GM12892 (cell line): ENCODE data around the gene TMEFF1.

Experiments
- DNase-seq: peaks from one replicate; pipeline ENCODE4 v3.0.0; 2011; ENCODE audit not compliant: insufficient read length
- FAIRE-seq: peaks from 2 replicates; lab custom pipeline; 2011; peaks lifted over from hg19 to GRCh38; lab: Jason Lieb, UNC
- POLR2A ChIP-seq: IDR thresholded peaks from 2 replicates; pipeline ENCODE4 v1.6.1; 2011; ENCODE audit warnings: low read depth, low read length, control low read depth
- POLR2AphosphoS5 ChIP-seq: IDR thresholded peaks from 2 replicates; pipeline ENCODE4 v1.6.1; 2011; ENCODE audit warnings: low read depth, low read length, control low read depth
- TAF1 ChIP-seq: IDR thresholded peaks from 2 replicates; pipeline ENCODE4 v1.6.1; 2011; ENCODE audit warnings: low read depth, mild to moderate bottlenecking, control low read depth, low read length, borderline replicate concordance

Gene TMEFF1

DNA sequence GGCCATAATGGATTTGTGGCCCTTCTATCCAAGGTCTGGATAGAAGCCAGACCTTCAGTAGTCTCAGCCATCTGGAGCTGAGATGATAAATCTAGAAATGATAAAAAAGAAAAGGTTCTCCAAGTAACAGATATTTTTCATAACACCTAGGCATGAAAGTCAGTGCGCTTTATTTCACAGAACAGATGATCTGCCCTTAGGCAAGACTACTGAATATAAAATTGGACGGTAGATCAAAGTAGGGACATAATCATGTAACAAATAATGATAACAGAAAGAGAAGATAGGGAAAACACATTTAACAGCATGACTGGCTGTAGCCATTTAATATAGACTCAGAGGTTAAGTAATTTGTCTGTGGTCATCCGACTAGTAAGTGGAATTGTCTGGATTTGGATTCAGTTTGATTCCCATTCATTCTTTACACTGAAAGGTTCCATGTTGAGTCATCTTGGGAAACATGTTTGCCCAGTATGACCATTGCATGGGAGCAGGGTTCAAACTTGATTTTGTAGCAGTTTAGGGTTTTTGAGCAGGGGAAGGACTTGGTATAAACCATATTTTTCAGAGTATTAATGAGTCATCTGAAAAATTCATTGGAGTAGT, 100.8 kb downstream of the TMEFF1 start:
- DNase-seq (no peak), FAIRE-seq (no peak)
- TF ChIP-seq POLR2AphosphoS5, result no peak
- TF ChIP-seq TAF1, result no peak
- TF ChIP-seq POLR2A, result no peak

DNA sequence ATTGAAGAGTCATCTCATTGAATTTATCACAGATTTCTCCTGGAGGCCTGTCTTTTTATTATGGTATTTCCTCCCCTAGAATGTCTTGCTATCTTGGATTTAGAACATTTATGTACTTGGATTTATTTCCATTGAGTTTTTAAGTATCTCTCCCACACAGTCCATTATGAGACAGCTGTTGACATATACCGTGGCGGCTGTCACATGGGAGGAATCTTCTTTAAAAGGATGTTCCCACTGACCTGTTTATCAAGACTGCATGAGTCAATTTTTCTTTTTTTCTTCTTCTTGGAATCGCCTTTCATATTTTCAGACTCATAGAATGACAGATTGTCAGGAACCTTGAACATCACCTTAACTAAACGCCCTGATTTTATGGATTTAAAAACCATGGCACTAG, 102.1 kb downstream of the TMEFF1 start:
- TF ChIP-seq POLR2AphosphoS5, result no peak
- no peak for FAIRE-seq
- no peak for DNase-seq

DNA sequence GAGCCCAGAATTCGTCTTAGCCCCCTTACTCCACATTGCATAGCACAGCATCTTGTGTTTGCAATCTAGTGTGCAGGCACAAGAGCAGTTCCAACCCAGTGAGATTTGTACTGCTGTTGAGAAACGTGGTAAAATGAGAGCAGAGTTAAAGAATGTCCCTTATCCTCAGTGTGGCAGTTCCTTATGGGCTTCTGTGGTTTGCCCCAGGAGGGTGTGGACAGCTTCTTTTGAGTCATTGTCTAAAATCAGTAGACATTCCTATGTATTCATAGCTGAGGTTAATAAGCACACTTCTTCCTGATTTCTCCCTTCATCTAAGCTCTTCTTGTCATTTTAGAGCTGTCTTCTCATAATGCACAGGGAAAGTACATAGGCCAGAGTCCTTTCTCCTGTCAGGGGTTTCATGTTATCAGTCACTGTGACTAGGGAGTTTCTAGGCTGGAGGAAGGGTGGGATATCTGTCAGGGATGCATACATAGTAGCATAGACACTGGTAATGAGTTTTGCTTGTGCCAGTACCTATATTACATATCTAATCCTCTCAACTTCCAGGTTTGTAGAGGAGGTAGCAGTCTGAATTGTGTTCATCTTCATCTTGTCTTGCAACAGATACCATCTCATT, 102.9 kb downstream of the TMEFF1 start:
- TF ChIP-seq POLR2AphosphoS5 (no peak), TAF1 (no peak), POLR2A (no peak)
- FAIRE-seq, result no peak
- DNase-seq, result no peak

DNA sequence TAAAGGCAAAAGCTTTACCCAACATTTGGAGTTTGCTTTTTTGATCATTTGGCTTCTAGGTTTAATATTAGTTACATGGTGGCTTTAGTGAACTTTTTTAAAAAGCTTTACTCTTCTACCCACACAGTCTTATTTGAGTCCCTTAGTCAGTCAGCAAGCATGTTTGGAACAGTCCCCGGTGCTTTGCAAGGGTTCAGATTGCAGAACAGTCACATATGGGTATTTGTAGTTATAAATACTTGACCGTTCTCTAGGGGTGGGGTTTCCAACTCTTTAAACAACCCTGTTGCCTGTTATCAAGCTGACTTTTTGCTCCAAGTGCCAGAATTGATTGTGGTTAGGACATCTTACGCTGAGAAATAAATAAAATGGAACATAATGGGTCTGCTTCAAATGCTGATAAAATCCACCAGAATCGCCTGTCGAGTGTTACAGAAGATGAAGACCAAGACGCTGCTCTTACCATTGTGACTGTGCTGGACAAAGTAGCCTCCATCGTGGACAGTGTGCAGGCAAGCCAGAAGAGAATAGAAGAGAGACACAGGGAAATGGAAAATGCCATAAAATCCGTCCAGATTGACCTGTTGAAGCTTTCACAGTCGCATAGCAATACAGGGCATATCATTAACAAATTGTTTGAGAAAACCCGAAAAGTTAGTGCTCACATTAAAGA, 105.0 kb downstream of the TMEFF1 start, which contains the start of gene CAVIN4:
TSS of gene CAVIN4 (plus strand) at position 304 of the 673 bp plus-strand sequence. CDS start at position 369, 65 bp downstream.
- TF ChIP-seq TAF1 (no peak), POLR2AphosphoS5 (no peak), POLR2A (no peak)
- FAIRE-seq, result no peak
- no peak for DNase-seq

DNA sequence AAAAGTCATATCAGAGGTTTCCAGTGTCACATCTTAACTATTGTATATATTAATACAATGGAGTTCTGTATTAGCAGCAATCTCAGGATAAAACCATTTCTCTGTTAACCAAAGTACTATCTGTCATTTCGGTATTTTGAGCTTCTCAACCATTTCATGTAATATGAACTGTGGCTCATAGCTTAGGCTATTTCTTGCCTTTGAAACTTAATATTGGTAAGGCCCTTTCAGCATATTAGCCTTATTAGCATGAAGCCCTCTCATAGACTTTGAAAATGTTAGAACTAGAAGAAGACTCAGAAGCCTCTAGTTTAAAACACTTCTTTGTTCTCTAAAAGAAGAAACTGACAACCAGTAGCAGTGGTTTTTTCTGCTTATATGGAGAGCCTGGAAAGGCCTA, 105.7 kb downstream of the TMEFF1 start:
- FAIRE-seq (no peak), DNase-seq (no peak)

DNA sequence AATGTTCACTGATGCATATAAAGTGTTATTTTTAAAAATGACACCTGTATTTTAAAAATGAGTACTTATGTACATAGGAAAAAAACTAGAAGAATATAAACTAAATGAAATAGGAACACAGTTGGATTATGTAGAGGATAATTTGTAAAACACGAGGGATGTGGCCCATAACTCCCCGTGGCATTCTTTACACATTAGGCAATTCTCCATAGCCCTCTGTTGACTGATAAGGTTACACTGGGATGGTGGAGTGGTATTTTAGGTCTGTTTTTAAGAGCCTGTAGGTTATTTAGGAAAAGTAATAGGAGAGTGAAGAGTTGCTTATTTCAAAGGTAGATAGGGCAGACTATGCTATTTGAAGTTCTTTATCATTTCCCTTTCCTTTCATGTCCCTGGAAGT, 106.7 kb downstream of the TMEFF1 start:
- FAIRE-seq, result no peak
- TF ChIP-seq TAF1, result no peak
- no peak for TF ChIP-seq POLR2AphosphoS5
- TF ChIP-seq POLR2A, result no peak
- DNase-seq, result no peak

More for the DNA sequence above, 105.7 kb downstream of the TMEFF1 start:
- TF ChIP-seq TAF1 (no peak), POLR2A (no peak), POLR2AphosphoS5 (no peak)

DNA sequence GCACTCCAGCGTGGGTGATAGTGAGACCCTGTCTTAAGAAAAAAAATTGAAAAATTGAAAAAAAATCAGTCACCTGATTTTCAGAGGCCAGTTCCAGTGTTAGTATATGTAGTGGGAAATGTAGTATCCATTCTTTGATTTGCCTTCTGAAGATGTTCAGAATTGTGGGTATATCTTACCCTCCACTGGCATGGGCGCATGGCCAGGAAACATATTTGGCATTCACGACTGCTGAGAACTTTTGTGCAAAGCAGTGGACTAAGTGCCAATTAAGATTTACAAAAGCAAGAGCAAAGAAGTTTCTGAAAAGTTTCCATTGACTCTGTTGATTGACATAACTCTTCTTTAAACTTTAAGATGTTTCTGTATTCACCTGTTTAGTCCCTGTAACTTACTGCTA, 107.3 kb downstream of the TMEFF1 start:
- no peak for FAIRE-seq
- TF ChIP-seq POLR2A, result no peak

DNA sequence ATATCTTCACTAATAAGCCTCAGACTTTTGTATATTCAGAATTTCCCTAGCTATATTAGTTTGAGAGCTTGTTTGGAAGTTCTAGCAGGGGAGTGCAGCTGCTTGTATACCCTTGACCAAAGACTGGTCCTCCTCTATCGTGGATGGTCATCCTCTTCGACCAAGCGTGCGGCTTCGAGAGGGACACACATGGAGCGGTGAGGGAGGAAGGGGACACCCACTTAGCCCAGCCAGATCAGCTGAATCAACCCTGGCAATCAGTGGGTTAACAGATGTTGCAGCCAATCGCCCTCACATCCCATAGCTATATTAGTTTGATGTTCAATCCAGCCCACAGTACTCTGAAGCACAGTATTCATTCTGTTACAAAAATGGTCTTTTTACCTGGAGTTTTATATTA, 108.1 kb downstream of the TMEFF1 start:
- DNase-seq (no peak), FAIRE-seq (no peak)
- TF ChIP-seq POLR2AphosphoS5, result no peak
- no peak for TF ChIP-seq POLR2A
- TF ChIP-seq TAF1, result no peak

More for the DNA sequence above, 107.3 kb downstream of the TMEFF1 start:
- DNase-seq, result no peak

DNA sequence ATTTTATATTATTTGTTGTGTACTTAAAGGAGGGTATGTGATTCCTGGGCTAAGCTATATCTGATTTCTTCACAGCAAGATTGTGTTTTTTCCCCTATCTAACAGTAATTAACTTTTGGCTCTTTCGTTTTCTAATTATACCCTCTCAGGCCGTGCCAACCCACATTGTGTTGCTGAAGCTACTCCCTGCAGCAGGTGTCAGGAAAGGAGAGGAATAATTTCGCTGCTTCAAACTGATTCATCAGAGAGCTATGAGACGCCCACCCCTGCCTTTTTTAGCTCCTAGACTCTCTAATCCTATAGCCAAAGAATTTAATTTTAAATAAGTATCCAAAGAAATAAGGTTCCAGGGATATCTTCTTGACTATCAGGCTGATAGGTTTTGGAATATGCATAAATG, 108.7 kb downstream of the TMEFF1 start:
- TF ChIP-seq POLR2A, result no peak
- TF ChIP-seq POLR2AphosphoS5, result no peak
- TF ChIP-seq TAF1, result no peak
- FAIRE-seq (no peak), DNase-seq (no peak)

DNA sequence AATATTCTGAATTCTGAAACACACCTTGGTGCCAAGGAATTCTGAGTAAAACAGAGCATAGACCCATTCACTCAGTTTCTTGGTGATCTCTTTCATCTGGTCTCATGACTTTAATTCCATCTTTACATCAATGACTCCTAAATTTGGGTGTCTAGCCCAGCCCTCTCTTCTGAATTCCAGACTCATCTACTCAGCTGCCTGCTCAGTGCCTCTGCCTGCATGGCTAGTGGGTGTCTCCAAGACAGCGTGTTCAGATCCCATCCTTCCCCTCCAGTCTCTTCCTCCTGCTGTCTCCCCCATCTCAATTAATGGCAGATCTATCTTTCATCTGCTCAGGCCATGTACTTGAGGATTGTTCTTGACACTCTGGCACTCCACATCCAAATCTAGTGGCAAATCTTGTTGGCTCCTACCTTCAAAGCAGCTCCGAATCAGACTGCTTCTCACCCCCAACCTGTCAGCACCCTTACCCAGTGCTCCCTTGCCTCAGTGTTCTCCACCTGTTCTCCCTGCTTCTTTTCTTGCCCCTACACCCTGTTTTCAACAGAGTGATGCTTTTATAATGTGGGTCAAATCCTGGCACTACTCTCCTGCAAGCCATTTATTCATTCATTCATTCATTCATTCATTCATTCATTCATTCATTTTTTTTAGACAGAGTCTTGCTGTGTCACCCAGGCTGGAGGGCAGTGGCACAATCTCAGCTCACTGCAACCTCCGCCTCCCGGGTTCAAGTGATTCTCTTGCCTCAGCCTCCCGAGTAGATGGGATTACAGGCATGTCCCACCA, 110.3 kb downstream of the TMEFF1 start:
- DNase-seq, result no peak
- no peak for FAIRE-seq
- TF ChIP-seq TAF1, result no peak
- TF ChIP-seq POLR2A, result no peak
- no peak for TF ChIP-seq POLR2AphosphoS5

DNA sequence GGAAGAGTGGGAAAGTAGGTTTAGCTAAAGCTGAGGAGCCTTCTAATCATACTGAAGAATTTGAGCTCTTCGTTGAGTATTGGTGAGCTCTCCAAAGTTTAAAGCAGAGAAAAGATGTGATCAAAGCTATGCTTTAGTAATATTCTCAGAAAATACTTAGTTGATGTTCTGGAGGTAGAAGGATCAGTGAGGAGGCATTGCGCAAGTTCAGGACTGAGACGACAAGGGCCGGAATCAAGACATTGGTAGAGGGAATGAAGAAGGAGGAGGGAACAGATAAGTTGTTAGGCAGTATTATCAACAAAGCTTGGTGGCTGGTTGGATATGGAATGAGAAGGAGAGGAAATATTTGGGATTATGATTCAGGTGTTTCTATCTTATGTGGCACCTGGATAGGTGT, 112.0 kb downstream of the TMEFF1 start:
- DNase-seq, result no peak
- FAIRE-seq, result no peak
- no peak for TF ChIP-seq POLR2A
- no peak for TF ChIP-seq POLR2AphosphoS5
- TF ChIP-seq TAF1, result no peak

DNA sequence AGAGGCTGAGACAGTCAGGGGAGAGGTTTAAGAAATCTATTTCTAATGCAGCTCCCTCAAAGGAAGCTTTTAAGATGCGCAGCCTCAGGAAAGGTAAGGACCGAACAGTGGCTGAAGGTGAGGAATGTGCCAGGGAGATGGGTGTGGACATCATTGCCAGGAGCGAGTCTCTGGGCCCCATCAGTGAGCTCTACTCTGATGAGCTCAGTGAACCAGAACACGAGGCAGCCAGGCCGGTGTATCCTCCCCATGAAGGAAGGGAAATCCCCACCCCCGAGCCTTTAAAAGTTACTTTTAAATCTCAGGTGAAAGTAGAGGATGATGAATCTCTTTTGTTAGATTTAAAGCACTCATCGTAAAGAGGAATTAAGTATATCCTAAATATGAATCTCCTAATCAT, 113.1 kb downstream of the TMEFF1 start:
- TF ChIP-seq POLR2A (no peak), POLR2AphosphoS5 (no peak), TAF1 (no peak)
- FAIRE-seq, result no peak
- DNase-seq, result no peak
